SK-N-DZ (cell line): ENCODE measurements around the gene LAGE3.

Experiments used
- DNase-seq: peaks from one replicate; pipeline ENCODE4 v3.0.0-alpha.2; 2015; ENCODE audit warnings: low spot score
- small RNA-seq, 2 experiments: library from RNA; depleted of rRNA; stranded (forward); fragments of <200 nt; gene quantifications; one replicate each; pipeline ENCODE3, GENCODE V24; 2014

LAGE3 gene

DNA sequence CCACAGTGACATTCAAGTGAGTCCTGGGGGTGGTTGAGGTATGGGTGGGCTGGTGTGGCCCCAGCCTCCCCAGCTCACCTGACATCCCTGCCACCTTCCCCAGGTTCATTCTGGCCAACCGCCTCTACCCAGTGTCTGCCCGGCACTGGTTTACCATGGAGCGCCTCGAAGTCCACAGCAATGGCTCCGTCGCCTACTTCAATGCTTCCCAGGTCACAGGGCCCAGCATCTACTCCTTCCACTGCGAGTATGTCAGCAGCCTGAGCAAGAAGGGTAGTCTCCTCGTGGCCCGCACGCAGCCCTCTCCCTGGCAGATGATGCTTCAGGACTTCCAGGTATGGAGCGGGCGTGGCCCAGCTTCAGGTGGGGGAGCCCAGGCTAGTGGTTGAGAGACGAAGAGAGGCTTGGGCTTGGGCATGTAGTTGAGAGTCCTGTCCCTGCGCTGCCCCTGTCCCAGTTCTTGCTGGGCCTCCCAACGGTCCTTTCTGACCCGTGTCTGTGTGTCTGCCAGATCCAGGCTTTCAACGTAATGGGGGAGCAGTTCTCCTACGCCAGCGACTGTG, 43.8 kb downstream of the LAGE3 start:
- no peak for DNase-seq

DNA sequence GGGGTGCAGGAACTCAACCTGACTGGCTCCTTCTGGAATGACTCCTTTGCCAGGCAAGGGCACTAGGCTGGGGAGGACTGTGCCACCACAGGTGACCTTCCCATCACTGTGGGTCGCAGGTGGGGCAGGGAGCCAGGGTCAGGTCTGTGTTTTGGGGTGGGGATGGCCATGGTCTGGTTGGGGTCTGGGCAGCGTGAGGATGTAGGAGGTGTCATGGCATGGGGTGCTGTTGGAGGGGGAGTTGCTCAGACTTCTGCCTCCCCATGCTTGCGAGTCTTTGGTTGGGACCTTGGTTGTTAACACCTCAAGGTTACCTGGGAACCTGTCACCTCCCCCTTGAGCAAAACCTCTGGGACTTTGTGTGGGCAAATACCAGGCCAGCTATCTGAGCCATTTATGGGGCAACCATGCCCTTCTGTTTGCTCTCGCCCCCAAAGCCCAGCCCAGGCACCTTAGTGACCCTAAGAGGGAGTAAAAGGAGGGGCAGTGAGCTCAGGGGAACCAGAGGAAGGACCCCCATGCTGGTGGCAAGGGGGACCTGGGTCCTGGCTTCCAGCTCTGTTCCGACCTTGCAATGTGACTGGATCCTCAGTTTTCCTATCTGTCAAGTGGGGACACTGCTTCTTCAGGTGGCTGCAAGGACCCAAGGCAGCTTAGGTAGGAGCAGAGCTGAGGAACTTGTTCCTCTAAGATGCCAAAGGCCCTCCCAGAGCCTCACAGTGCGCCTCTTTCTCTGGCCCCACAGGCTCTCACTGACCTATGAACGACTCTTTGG, 44.5 kb downstream of the LAGE3 start:
- DNase-seq: no peak

DNA sequence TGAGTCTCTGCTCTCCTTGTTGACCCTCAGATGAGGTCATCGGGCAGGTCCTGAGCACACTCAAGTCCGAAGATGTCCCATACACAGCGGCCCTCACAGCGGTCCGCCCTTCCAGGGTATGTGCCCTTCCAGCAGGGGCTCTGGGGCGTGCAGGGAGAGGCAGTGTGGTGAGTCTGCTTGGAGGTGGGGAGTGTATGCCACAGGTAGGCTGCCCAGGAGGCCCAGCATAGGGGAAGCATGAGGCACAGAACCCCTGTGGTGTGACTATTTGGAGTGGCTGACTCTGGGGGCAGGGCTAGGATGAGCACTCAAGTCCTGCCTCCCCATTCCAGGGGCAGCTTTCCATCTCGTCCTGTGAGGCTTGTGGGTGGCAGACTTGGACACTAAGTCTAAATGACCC, 45.5 kb downstream of the LAGE3 start:
- no peak for DNase-seq

DNA sequence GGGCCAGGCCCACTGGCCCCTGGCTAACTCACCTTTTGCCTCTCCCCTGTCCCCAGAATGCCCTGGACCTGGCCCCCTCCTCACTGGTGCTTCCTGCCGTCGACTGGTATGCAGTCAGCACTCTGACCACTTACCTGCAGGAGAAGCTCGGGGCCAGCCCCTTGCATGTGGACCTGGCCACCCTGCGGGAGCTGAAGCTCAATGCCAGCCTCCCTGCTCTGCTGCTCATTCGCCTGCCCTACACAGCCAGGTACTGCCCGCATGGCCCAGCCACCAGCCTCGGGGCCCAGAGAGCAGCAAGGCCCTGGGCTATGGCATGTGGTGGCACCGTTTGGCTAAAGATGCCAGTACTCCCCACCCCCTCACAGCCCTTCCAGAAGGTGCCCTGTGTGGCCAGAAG, 46.9 kb downstream of the LAGE3 start:
- no peak for DNase-seq

DNA sequence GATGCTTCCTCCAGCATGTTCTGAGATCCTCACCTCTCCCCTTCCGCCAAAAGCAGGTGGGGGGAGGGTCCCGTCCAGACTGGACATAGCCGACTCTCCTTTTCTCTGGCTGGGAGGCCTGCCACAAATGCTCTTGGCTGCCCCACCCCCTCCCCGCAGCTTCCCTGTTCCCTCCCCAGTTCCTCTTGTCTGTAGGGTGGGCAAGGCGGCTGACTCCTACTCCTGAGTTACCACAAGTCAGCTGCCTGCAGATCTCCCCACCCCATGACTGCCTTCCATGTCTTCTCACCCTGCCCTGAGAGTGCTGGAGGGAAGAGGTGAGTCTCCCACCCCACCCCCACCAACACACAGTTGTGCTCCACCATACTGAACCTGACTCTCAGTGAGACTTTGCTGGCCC, 47.7 kb downstream of the LAGE3 start:
- no peak for DNase-seq

DNA sequence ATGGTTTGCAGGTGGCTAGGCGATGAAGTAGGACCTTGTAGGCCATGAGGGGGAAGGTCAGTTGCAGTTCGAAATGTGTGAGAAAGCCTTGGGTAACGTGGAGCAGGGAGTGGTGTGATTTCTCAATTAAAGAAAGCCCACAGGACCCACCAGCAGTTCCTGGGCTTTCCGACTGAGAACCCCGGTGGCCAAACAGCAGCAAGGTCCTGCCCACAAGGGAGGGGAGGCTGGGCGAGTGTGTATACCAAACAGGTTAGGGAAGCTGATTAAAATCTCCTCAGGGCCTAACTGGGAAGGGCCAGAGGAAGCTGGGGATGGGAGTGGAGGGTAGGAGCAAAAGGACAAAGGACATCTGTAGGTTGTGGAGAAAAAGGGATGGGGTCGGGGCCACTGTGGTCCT, 48.2 kb downstream of the LAGE3 start:
- no peak for DNase-seq

DNA sequence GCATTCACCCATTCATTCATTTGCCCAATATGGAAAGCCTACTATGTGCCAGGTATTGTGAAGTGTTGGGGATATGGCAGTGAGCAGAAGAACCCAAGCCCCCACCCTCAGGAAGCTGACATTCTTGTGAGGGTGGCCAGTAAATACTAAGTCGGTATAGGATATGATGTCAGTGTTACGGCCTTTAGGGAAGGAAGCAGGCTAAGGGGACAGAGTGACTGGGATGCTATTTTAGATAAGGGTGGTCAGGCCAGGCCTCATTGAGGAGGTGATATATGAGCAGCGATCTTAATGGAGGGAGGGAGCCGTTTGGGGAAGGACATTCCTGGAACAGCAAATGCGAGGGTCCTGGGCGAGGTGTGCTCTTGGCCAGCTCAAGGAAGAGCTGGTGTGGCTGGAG, 48.6 kb downstream of the LAGE3 start:
- no peak for DNase-seq

DNA sequence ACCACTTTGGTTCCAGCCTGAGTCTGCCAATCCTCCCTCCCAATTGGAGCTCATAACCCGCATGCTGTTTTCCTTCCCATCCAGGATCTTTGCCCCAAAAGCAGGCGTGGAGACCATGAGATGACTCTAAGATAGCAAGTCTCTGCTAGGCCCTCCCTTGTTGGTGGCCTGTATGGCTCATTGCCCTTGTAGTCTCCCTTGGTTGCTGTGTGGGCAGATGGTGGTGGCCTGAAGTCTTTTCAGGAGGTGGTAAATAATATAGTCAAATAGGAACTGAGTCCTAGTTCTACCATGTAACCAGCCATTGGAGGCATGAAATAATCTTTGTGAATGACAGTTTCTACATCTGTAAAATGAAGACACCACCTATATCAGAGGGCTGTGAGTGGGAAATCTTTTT, 49.4 kb downstream of the LAGE3 start:
- DNase-seq: no peak

DNA sequence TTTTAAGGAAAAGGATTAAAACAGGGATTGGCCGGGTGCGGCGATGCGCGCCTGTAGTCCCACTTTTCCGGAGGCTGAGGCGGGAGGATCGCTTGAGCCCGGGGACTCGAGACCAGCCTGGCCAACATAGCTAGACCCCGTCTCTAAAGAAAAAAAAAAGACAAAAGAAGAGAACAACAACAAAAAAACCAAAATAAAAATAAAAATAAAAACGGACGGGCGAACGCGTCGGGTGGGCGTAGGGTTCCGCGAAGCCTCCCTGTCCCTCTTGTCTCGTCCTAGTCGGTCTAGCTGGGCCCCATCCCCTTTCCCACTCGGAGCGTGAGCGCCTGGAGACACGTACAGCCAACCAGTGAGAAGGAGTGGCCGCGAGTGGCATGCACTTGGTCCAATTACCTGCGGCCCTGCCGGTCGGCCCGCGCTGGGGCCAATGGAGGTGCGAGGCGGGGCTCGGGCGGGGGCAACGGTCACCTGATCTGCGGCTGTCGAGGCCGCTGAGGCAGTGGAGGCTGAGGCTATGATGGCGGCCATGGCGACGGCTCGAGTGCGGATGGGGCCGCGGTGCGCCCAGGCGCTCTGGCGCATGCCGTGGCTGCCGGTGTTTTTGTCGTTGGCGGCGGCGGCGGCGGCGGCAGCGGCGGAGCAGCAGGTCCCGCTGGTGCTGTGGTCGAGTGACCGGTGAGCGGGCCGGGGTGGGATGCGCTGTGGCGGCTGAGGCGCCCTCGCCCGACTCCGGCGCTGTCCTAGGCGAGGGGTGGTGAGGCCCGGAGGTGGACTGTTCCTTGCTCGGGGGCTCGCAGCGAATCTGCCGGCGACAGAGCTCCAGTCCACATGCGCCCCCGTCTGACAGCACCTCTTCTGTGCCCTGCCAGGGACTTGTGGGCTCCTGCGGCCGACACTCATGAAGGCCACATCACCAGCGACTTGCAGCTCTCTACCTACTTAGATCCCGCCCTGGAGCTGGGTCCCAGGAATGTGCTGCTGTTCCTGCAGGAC, 50.6 kb downstream of the LAGE3 start, which contains the start of gene ATP6AP1:
Gene ATP6AP1 (plus strand): TSS at position 502 of the 996 bp plus-strand sequence. CDS start 16 bp downstream, at position 518.
- peak; percentile 93 for DNase-seq

Small RNA genes within 50 kb of the gene (small RNA-seq; reads per million reads assigned to genes)
- gene MIR6858 (0 to 0.09 reads per million in 2 experiments), gene RN7SL697P (0 reads per million in 2 experiments)
